IMR-90 (cell line): ENCODE data around the gene STARD10. TPM values are rescaled to one million over a fixed set of nuclear protein-coding genes. Genes with fewer than 3 reads are reported as not detected.

Experiments used
- ATAC-seq: fragments of 200-7000 bp; cut with Tn5 transposase; 2 replicates; pipeline ENCODE4 v1.9.1; 2020; ENCODE audit warnings: low read depth, mild to moderate bottlenecking, moderate library complexity
- BruUV-seq: library from RNA; stranded (reverse); fragments of 400-500 nt; replicated peaks from 2 replicates; lab custom pipeline; 2021; lab: Mats Ljungman, UMichigan
- CTCF ChIA-PET: fragments of 300-600 bp; formaldehyde crosslinking; extraction: SDS; loops from one replicate; lab custom pipeline; 2021; ENCODE audit warnings: antibody characterized with exemption; lab: Yijun Ruan, JAX
- POLR2A ChIA-PET: fragments of 300-600 bp; sonication (Branson Sonifier 250); formaldehyde crosslinking; loops from one replicate; lab custom pipeline; 2022; ENCODE audit warnings: antibody characterized with exemption; ENCODE audit not compliant: unreplicated experiment; lab: Charles Lee
- DNase-seq: peaks from one replicate; pipeline ENCODE4 v3.0.0; 2013
- H2AFZ ChIP-seq: replicated peaks from 2 replicates; pipeline ENCODE3; 2013; ENCODE audit warnings: low read length, mild to moderate bottlenecking; ENCODE audit not compliant: poor library complexity
- H2AK5ac ChIP-seq: 2 replicates; pipeline ENCODE4 v1.6.1; 2013; ENCODE audit warnings: low read depth, low read length, inconsistent platforms
- H2AK9ac ChIP-seq: replicated peaks from 2 replicates; pipeline ENCODE3; 2013; ENCODE audit warnings: mild to moderate bottlenecking, low read depth, low read length, moderate library complexity; ENCODE audit not compliant: poor library complexity
- H2BK120ac ChIP-seq: 2 replicates; pipeline ENCODE4 v1.6.1; 2013; ENCODE audit warnings: low read depth, low read length, inconsistent platforms
- H2BK15ac ChIP-seq: 3 replicates; pipeline ENCODE4 v1.6.1; 2013; ENCODE audit warnings: low read depth, low read length, inconsistent platforms
- H2BK20ac ChIP-seq: 2 replicates; pipeline ENCODE4 v1.6.1; 2013; ENCODE audit warnings: low read depth, mild to moderate bottlenecking, inconsistent platforms, low read length, moderate library complexity
- H2BK5ac ChIP-seq: 2 replicates; pipeline ENCODE4 v1.6.1; 2013; ENCODE audit warnings: mild to moderate bottlenecking, low read depth, low read length, inconsistent platforms; ENCODE audit not compliant: poor library complexity, severe bottlenecking
- H3K14ac ChIP-seq: replicated peaks from 2 replicates; pipeline ENCODE4 v1.6.1; 2013; ENCODE audit warnings: low read depth, low read length, inconsistent platforms
- H3K18ac ChIP-seq: 2 replicates; pipeline ENCODE4 v1.6.1; 2013; ENCODE audit warnings: low read depth, low read length, control low read depth
- H3K23ac ChIP-seq: 2 replicates; pipeline ENCODE4 v1.6.1; 2013; ENCODE audit warnings: low read depth, low read length, inconsistent platforms
- H3K27ac ChIP-seq: 2 replicates; pipeline ENCODE4 v1.5.1; 2013; ENCODE audit warnings: mild to moderate bottlenecking, control low read depth, low read length; ENCODE audit not compliant: insufficient read depth
- H3K27me3 ChIP-seq: 2 replicates; pipeline ENCODE4 v1.6.1; 2013; ENCODE audit warnings: low read length; ENCODE audit not compliant: control insufficient read depth, insufficient read depth
- H3K36me3 ChIP-seq: 2 replicates; pipeline ENCODE4 v1.6.1; 2013; ENCODE audit warnings: low read length, mixed read lengths; ENCODE audit not compliant: control insufficient read depth, insufficient read depth
- H3K4ac ChIP-seq: 2 replicates; pipeline ENCODE4 v1.6.1; 2013; ENCODE audit warnings: low read depth, low read length, inconsistent platforms
- H3K4me1 ChIP-seq: 2 replicates; pipeline ENCODE4 v1.6.1; 2013; ENCODE audit warnings: low read length, mixed read lengths; ENCODE audit not compliant: control insufficient read depth, insufficient read depth
- H3K4me2 ChIP-seq: 2 replicates; pipeline ENCODE4 v1.6.1; 2013; ENCODE audit warnings: low read depth, mild to moderate bottlenecking, control low read depth, low read length, moderate library complexity
- H3K4me3 ChIP-seq: 2 replicates; pipeline ENCODE4 v1.5.1; 2013; ENCODE audit warnings: low read depth, mild to moderate bottlenecking, control low read depth, low read length, moderate library complexity; ENCODE audit not compliant: insufficient read depth
- H3K56ac ChIP-seq: 2 replicates; pipeline ENCODE4 v1.6.1; 2013; ENCODE audit warnings: low read length, inconsistent platforms; ENCODE audit not compliant: insufficient read depth; ENCODE audit errors: extremely low read depth
- H3K79me1 ChIP-seq, 2 experiments: 2 replicates each; pipeline ENCODE4 v1.6.1; 2013; ENCODE audit warnings: low read length in 2 of 2, inconsistent platforms in 1 of 2, low read depth in 1 of 2
- H3K9ac ChIP-seq: 2 replicates; pipeline ENCODE4 v1.6.1; 2013; ENCODE audit warnings: low read depth, low read length, control low read depth
- H3K9me1 ChIP-seq: 2 replicates; pipeline ENCODE4 v1.6.1; 2013; ENCODE audit warnings: low read length, inconsistent platforms; ENCODE audit not compliant: insufficient read depth
- H3K9me3 ChIP-seq: 2 replicates; pipeline ENCODE4 v1.6.1; 2013; ENCODE audit warnings: low read length; ENCODE audit not compliant: control insufficient read depth, insufficient read depth
- H4K20me1 ChIP-seq: 2 replicates; pipeline ENCODE4 v1.6.1; 2013; ENCODE audit warnings: low read length, inconsistent platforms; ENCODE audit not compliant: insufficient read depth
- H4K5ac ChIP-seq: 2 replicates; pipeline ENCODE4 v1.6.1; 2013; ENCODE audit warnings: mild to moderate bottlenecking, low read depth, low read length, control low read depth
- H4K8ac ChIP-seq, 2 experiments: 2 replicates each; pipeline ENCODE4 v1.6.1; 2013; ENCODE audit warnings: low read depth in 2 of 2, low read length in 2 of 2, control low read depth in 1 of 2, inconsistent platforms in 1 of 2
- H4K91ac ChIP-seq: 2 replicates; pipeline ENCODE4 v1.6.1; 2013; ENCODE audit warnings: low read depth, low read length, inconsistent platforms; ENCODE audit not compliant: insufficient read depth
- BHLHE40 ChIP-seq: fragments of 150-350 bp; IDR thresholded peaks from 2 replicates; pipeline ENCODE4 v1.6.1; 2016; ENCODE audit warnings: mild to moderate bottlenecking, low read depth, low read length
- CEBPB ChIP-seq: IDR thresholded peaks from 2 replicates; pipeline ENCODE4 v1.6.1; 2012; ENCODE audit warnings: low read depth, low read length, improper control_type of control experiment
- CHD1 ChIP-seq: IDR thresholded peaks from 2 replicates; pipeline ENCODE4 v1.6.1; 2012; ENCODE audit warnings: low read depth, low read length, improper control_type of control experiment
- FOS ChIP-seq: fragments of 150-350 bp; IDR thresholded peaks from 2 replicates; pipeline ENCODE4 v1.6.1; 2016; ENCODE audit warnings: low read depth, low read length
- MAFK ChIP-seq: IDR thresholded peaks from 2 replicates; pipeline ENCODE4 v1.6.1; 2012; ENCODE audit warnings: low read depth, low read length, improper control_type of control experiment
- MAZ ChIP-seq: IDR thresholded peaks from 2 replicates; pipeline ENCODE4 v1.6.1; 2012; ENCODE audit warnings: low read depth, mild to moderate bottlenecking, low read length, improper control_type of control experiment, moderate library complexity, borderline replicate concordance
- MXI1 ChIP-seq: IDR thresholded peaks from 2 replicates; pipeline ENCODE4 v1.6.1; 2012; ENCODE audit warnings: low read depth, mild to moderate bottlenecking, low read length, moderate library complexity, borderline replicate concordance
- NFE2L2 ChIP-seq: fragments of 150-350 bp; IDR thresholded peaks from 2 replicates; pipeline ENCODE4 v1.6.1; 2016; ENCODE audit warnings: low read depth, mild to moderate bottlenecking, low read length
- POLR2A ChIP-seq: IDR thresholded peaks from 2 replicates; pipeline ENCODE4 v1.6.1; 2012; ENCODE audit warnings: mild to moderate bottlenecking, low read depth, low read length
- RAD21 ChIP-seq: IDR thresholded peaks from 2 replicates; pipeline ENCODE4 v1.6.1; 2012; ENCODE audit warnings: low read length, improper control_type of control experiment
- RCOR1 ChIP-seq: IDR thresholded peaks from 2 replicates; pipeline ENCODE4 v1.6.1; 2012; ENCODE audit warnings: mild to moderate bottlenecking, low read length, improper control_type of control experiment; ENCODE audit not compliant: insufficient replicate concordance
- RFX5 ChIP-seq: IDR thresholded peaks from 2 replicates; pipeline ENCODE4 v1.8.0; 2012; ENCODE audit warnings: low read depth, mild to moderate bottlenecking, low read length, moderate library complexity
- SMC3 ChIP-seq: fragments of 150-350 bp; IDR thresholded peaks from 2 replicates; pipeline ENCODE4 v1.6.1; 2016; ENCODE audit warnings: low read depth, mild to moderate bottlenecking, antibody characterized with exemption, low read length, moderate library complexity
- WGBS, 2 experiments: methylation state at CpG; one replicate each; pipeline versions ENCODE4 v1.1.5 to v1.1.7; 2013; ENCODE audit warnings: missing lambda C conversion rate in 2 of 2; ENCODE audit not compliant: insufficient read length in 1 of 2; ENCODE audit errors: extremely low coverage in 2 of 2; 5-methylcytosine and 5-hydroxymethylcytosine counted together
- dilution Hi-C: fragments of 300-500 bp; cut with HindIII; formaldehyde crosslinking; loops from one replicate; pipeline ENCODE4 v1.14.3; 2018; ENCODE audit warnings: low sequenced_read_pairs; ENCODE audit not compliant: unreplicated experiment
- in situ Hi-C: fragments of 300-500 bp; cut with MboI; formaldehyde crosslinking; loops from 3 replicates; pipeline ENCODE4 v1.14.3; 2019; ENCODE audit warnings: low sequenced_read_pairs, inconsistent platforms, mixed read lengths
- intact Hi-C: fragments of 100-400 bp; cut with micrococcal nuclease; formaldehyde crosslinking; loops from 2 replicates; pipeline ENCODE4 v1.10.0; 2022
- polyA plus RNA-seq, 3 experiments: library from polyadenylated mRNA; depleted of rRNA; stranded (reverse); fragments of >200 nt; gene quantifications; 2 replicates each; pipeline ENCODE4 v1.2.3, GENCODE V29; 2012; ENCODE audit warnings: low replicate concordance in 1 of 3
- total RNA-seq: library from RNA; depleted of rRNA; stranded (reverse); fragments of >200 nt; gene quantifications from 2 replicates; pipeline ENCODE4 v1.2.3, GENCODE V29; 2012
- TF ChIP-seq, protein P1 (sequence below): fragments of 150-350 bp; IDR thresholded peaks from 2 replicates; pipeline ENCODE4 v1.6.1; 2017; ENCODE audit warnings: mild to moderate bottlenecking, antibody characterized with exemption, low read length, low read depth
- TF ChIP-seq, protein P2 (sequence below): conservative IDR thresholded peaks from 2 replicates; pipeline ENCODE4 v1.5.1; 2012; ENCODE audit warnings: mild to moderate bottlenecking, low read depth, low read length, improper control_type of control experiment
- TF ChIP-seq, protein P3 (sequence below): fragments of 150-350 bp; IDR thresholded peaks from 2 replicates; pipeline ENCODE4 v1.6.1; 2016; ENCODE audit warnings: low read depth, mild to moderate bottlenecking, low read length, moderate library complexity, borderline replicate concordance

STARD10 gene
- total and polyA plus RNA-seq, 2 of the 4 experiments (the other 2 are of a cell fraction), result 23.8 to 37.4 TPM

DNA sequence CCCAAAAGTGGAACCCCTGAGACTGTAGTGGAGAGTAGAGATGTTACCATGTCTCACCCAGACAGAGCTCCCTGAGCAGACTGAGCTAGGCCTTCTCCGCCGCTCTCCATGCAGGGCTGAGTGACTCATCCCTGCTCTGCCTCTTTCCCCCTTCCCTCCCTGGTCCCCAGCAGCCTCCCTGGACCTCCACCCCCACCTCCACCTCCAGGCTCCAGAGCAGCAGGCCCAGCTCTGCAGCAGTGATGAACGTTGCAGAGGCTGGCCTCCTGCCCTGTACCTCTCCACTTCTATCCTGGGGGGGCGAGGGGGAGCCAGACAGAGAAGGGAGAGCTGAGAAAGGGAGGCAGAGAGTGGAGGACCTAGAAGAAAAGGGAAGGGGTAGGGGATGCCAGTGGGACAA is 22.3 kb downstream of the STARD10 start:
- no peaks in the 10 kb centered on the region for H3K36me3 ChIP-seq
- H3K4me3 ChIP-seq, result no peak overlapping the region
- peaks cover 13% of the 10 kb centered on the region for H4K20me1 ChIP-seq
- peak overlapping the region; percentile 9; the same call in 1 of the 2 replicates for H3K18ac ChIP-seq
- DNase-seq (peak; percentile 72), ATAC-seq (peak; percentile 89)
- H4K8ac ChIP-seq, result peak overlapping the region in 1 of 2 experiments; percentile 36; a peak in 2 of 4 replicates
- no peaks in the 10 kb centered on the region for H3K27me3 ChIP-seq
- no peak overlapping the region for H3K56ac ChIP-seq
- peak overlapping the region; percentile 21 for H2BK5ac ChIP-seq
- peaks cover 8% of the 10 kb centered on the region; the same call in 1 of the 2 replicates for H3K9me1 ChIP-seq
- no peaks in the 10 kb centered on the region for H3K9me3 ChIP-seq
- peak overlapping the region; percentile 65 for H4K91ac ChIP-seq
- no peak overlapping the region for H2BK20ac ChIP-seq
- no peak overlapping the region for H4K5ac ChIP-seq
- ChIA-PET POLR2A (no interaction called here), CTCF (no interaction called here)
- H3K23ac ChIP-seq, result peak overlapping the region; percentile 49; the same call in 1 of the 2 replicates
- peak overlapping the region; percentile 80 for H3K14ac ChIP-seq
- peak overlapping the region; percentile 69 for H3K4ac ChIP-seq
- peaks cover 0 to 20% of the 10 kb centered on the region in 2 experiments; a peak in 2 of 4 replicates for H3K79me1 ChIP-seq
- peak overlapping the region; percentile 7; the same call in 1 of the 2 replicates for H3K4me2 ChIP-seq
- H2AK5ac ChIP-seq, result peak overlapping the region; percentile 78
- dilution Hi-C loops, result no loop called here
- peak overlapping the region; percentile 11; the same call in 1 of the 2 replicates for H3K9ac ChIP-seq
- intact Hi-C loops, result no loop called here
- BruUV-seq, result no TSS peak
- peak overlapping the region; percentile 61 for H2AK9ac ChIP-seq
- H3K4me1 ChIP-seq, result peaks cover 28% of the 10 kb centered on the region
- 0% methylated on average over 2 of the region's 4 CpGs; no CpG with 5 or more reads in 1 of the 2 experiments for WGBS, 2 experiments
- in situ Hi-C loops, result no loop called here
- H2BK15ac ChIP-seq, result peak overlapping the region; percentile 37; the same call in 1 of the 3 replicates
- TF ChIP-seq MAFK (no peak), RAD21 (0 out of 2 replicates have a peak, but pooled peaks have one; percentile 9), POLR2A (peak; percentile 45; the same call in 1 of the 2 replicates), NFE2L2 (no peak), RFX5 (no peak), BHLHE40 (no peak), MAZ (peak; percentile 86), FOS (peak; percentile 86), MXI1 (no peak), RCOR1 (peak; percentile 33), CEBPB (no peak), SMC3 (peak; percentile 17; the same call in 1 of the 2 replicates), CHD1 (no peak)
- TF ChIP-seq, protein P1, sequence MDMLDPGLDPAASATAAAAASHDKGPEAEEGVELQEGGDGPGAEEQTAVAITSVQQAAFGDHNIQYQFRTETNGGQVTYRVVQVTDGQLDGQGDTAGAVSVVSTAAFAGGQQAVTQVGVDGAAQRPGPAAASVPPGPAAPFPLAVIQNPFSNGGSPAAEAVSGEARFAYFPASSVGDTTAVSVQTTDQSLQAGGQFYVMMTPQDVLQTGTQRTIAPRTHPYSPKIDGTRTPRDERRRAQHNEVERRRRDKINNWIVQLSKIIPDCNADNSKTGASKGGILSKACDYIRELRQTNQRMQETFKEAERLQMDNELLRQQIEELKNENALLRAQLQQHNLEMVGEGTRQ, result no peak
- TF ChIP-seq, protein P2, sequence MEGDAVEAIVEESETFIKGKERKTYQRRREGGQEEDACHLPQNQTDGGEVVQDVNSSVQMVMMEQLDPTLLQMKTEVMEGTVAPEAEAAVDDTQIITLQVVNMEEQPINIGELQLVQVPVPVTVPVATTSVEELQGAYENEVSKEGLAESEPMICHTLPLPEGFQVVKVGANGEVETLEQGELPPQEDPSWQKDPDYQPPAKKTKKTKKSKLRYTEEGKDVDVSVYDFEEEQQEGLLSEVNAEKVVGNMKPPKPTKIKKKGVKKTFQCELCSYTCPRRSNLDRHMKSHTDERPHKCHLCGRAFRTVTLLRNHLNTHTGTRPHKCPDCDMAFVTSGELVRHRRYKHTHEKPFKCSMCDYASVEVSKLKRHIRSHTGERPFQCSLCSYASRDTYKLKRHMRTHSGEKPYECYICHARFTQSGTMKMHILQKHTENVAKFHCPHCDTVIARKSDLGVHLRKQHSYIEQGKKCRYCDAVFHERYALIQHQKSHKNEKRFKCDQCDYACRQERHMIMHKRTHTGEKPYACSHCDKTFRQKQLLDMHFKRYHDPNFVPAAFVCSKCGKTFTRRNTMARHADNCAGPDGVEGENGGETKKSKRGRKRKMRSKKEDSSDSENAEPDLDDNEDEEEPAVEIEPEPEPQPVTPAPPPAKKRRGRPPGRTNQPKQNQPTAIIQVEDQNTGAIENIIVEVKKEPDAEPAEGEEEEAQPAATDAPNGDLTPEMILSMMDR, result no peak
- TF ChIP-seq, protein P3, sequence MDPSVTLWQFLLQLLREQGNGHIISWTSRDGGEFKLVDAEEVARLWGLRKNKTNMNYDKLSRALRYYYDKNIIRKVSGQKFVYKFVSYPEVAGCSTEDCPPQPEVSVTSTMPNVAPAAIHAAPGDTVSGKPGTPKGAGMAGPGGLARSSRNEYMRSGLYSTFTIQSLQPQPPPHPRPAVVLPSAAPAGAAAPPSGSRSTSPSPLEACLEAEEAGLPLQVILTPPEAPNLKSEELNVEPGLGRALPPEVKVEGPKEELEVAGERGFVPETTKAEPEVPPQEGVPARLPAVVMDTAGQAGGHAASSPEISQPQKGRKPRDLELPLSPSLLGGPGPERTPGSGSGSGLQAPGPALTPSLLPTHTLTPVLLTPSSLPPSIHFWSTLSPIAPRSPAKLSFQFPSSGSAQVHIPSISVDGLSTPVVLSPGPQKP, result no peak
- H3K27ac ChIP-seq, result peak overlapping the region; percentile 8; the same call in 1 of the 2 replicates
- H2AFZ ChIP-seq, result peak overlapping the region; percentile 84
- H2BK120ac ChIP-seq, result peak overlapping the region; percentile 38
